ENCODE data around the gene ACAA2.
"Not testable (repeated sequence)": the region's sequence is repeated elsewhere in the genome, so short reads cannot be mapped to it uniquely, and the experiment has no call there.

- TF ChIP-seq CTCF (IDR thresholded peaks at IDR 0.05; ENCODE audit: borderline replicate concordance, extremely low read depth, low read length, poor library complexity, severe bottlenecking); EZH2 (IDR thresholded peaks at IDR 0.05; ENCODE audit: borderline replicate concordance, low read depth, low read length, severe bottlenecking): not testable (repeated sequence)
Measured at GRCh38 chr18:49799806-49800205, 13.5 kb downstream of the ACAA2 start.
